ENCODE data around the gene TAF1C.

Gene TAF1C

GRCh38 chr16:84183911-84184591 is 2.8 kb downstream of the TAF1C start:
- DNase-seq (ENCODE audit: low read depth) = peak; percentile 21
- peak; percentile 52 for TF ChIP-seq CTCF (IDR thresholded peaks at IDR 0.05; ENCODE audit: insufficient read depth, low read depth, low read length, missing control alignments)
- no peak overlapping the region for H3K4me3 ChIP-seq (ENCODE audit: low read length)

GRCh38 chr16:84183572-84183875 is 3.3 kb downstream of the TAF1C start:
- no peak overlapping the region for H3K4me3 ChIP-seq (ENCODE audit: low read length)
- no peak for DNase-seq (ENCODE audit: low read depth)
- no peak for TF ChIP-seq CTCF (IDR thresholded peaks at IDR 0.05; ENCODE audit: insufficient read depth, low read depth, low read length, missing control alignments)

GRCh38 chr16:84182680-84183571 is 3.9 kb downstream of the TAF1C start:
- H3K4me3 ChIP-seq (ENCODE audit: low read length) = no peak overlapping the region
- no peak for DNase-seq (ENCODE audit: low read depth)
- TF ChIP-seq CTCF (IDR thresholded peaks at IDR 0.05; ENCODE audit: insufficient read depth, low read depth, low read length, missing control alignments) = no peak

GRCh38 chr16:84182104-84182503 is 4.8 kb downstream of the TAF1C start:
- no peak overlapping the region for H3K4me3 ChIP-seq (ENCODE audit: low read length)
- DNase-seq (ENCODE audit: low read depth) = no peak
- TF ChIP-seq CTCF (IDR thresholded peaks at IDR 0.05; ENCODE audit: insufficient read depth, low read depth, low read length, missing control alignments) = no peak

- H3K4me3 ChIP-seq (ENCODE audit: low read length) = no peak overlapping the region
- no peak for TF ChIP-seq CTCF (IDR thresholded peaks at IDR 0.05; ENCODE audit: insufficient read depth, low read depth, low read length, missing control alignments)
- DNase-seq (ENCODE audit: low read depth) = no peak
These were observed 5.5 kb downstream of the TAF1C start for GRCh38 chr16:84181144-84181915.

- no peak for TF ChIP-seq CTCF (IDR thresholded peaks at IDR 0.05; ENCODE audit: insufficient read depth, low read depth, low read length, missing control alignments)
- H3K4me3 ChIP-seq (ENCODE audit: low read length) = no peak overlapping the region
- no peak for DNase-seq (ENCODE audit: low read depth)
These were observed 6.2 kb downstream of the TAF1C start for GRCh38 chr16:84180519-84181140.

Measured in epithelial cell of esophagus (primary cell).